CD4-positive, alpha-beta T cell treated with Interleukin-17A for 1 hour (primary cell): Measurements from ENCODE around the gene TRIP13.
"Not testable (repeated sequence)": the region's sequence is repeated elsewhere in the genome, so short reads cannot be mapped to it uniquely, and the experiment has no call there.

Experiments used
- DNase-seq: peaks from one replicate; pipeline ENCODE4 v3.0.0-alpha.2; 2020

TRIP13 gene

GRCh38 chr5:876398-877365 is 16.0 kb upstream of the TRIP13 start:
- no peak for DNase-seq

- DNase-seq: no peak
Observed at GRCh38 chr5:878125-878524, 14.6 kb upstream of the TRIP13 start.

DNA sequence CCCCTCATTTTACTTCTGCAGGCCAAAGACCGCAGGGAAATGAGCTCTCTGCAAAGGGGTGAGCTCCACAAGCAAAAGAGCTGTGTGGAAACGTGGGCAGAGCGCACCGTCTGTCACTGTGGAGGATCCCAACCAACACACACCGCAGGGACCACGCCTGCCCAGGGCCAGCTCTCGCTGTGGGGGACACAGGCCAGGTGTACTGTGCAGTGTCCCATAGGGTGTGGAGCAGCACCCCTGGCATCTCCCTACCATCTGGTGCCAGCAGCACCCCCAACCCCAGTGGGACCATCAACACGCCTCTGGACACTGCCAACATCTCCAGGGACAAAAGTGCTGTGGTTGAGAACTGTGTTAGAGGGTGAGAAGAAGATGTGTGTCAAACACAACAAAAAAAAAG is 14.0 kb upstream of the TRIP13 start:
- DNase-seq: not testable (repeated sequence)

DNA sequence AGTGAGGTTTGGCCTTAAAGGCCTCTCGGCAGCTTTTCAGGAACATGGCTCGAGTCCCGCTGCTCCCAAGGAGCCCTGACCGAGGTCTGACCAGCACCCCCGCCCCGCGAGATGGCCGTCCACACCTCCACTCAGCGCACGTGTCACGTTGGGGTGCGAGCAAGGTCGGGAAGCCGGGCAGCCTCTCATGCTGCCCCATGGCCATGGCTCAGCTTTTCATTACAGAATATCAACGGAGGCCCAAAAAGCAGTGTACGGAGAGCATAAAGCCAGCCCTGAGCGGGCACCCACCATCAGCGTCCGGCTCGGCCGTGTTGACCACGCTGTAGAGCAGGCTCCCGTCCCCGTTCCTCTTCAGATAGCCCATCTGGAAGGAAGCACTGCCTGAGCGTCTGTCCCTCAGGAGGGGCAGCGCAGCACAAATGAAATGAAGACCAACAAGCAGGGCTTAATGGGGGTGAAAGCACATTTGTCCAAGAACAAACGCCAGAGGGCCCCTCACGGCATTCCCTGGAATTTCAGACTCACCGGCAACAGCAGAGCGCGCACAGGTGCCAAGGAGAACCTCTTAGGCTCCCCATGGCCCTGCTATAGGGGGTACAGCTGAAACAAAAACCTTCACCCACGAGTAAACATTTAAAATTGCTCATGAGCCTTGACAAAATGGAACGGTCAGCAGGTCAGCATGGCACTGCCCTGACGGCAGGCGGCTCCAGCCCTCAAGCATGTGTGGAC is 11.7 kb upstream of the TRIP13 start:
- no peak for DNase-seq

DNA sequence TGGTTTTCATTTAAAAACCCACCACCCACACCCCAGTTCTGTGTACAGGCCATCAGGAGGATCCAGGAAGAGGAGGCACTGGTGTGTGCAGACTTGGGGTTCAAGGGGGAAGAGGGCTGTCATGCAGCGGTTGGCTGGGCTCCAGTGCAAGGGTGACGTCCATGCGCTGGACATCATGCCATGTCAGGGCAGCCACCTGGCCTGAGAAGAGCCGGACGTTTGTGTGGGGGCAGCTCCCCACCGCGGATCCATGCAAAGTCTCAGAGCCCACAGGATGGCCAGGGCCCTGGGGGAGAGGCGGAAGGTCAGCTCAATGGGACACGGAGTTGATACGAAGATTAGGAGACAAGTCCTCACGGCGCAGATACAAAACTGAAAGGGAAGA is 11.1 kb upstream of the TRIP13 start:
- DNase-seq: no peak

- DNase-seq: peak; percentile 35
Observed at GRCh38 chr5:882253-883183, 10.2 kb upstream of the TRIP13 start.

DNA sequence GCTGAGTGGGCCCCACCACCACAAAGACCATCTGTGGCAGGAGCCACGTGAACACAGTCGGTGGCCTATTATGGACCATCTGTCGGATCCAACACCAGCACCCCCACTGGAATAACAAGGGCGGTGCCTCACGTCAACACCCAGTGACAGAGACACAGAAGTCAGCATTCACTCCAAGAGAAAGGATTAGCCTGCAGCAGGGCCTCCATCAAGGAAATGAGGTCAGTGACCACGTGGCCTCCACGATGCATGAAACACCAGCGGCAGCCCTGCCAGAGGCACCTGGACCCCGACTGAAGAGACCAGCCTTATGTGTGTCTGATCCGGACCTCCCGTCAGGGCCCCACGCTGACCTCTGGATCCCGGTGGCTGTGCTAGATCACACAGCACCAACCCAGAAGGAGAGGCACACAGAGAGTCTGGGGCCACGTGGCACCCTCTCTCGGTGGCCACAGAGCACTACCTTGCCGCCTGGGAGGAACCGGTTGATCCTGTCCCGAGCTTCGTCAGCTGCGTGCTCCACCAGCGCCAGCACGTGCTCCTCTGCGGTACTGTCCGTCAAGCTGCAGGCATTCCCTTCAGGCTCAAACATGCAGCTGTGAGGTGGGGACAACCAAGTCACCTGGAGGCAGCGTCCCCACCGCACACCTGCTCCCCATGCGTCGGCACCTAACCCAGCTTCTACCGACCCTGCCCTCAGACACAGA is 9.1 kb upstream of the TRIP13 start:
- no peak for DNase-seq

- DNase-seq: no peak
Observed at GRCh38 chr5:884345-885126, 8.1 kb upstream of the TRIP13 start.

DNA sequence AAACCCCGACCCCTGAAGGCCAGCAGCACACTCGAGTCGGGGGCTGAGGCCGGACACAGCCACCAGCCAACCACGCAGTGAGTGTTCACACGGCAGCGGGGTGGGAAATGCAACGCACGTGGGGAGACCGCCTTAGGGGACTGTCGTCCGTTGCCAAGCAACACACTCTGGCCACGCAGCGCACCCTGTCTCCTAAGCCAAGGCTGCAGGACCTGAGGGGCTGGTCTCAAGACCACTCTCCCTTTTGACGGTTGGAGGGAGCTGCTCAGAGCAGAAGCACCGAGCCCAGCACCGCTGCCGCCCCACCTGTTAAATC is 7.6 kb upstream of the TRIP13 start:
- DNase-seq: no peak

DNA sequence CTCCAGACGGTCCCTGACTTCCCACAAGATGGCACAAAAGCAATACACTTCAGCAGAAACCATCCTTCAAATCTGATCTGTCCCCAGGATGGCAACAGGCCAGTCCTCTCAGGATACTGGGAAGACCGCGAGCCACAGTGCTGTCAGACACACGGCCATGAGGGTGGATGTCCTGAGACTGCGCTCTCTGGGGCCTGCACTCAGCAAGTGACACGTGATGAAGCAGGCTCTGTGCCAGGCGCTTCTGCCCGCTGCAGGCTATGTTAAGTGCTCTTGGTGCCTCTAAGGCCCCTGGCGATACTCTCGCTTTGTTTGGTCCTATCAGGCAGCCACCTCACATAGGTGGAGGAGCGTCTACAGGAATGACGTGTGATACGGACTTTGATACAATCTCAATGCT is 7.2 kb upstream of the TRIP13 start:
- DNase-seq: no peak

DNA sequence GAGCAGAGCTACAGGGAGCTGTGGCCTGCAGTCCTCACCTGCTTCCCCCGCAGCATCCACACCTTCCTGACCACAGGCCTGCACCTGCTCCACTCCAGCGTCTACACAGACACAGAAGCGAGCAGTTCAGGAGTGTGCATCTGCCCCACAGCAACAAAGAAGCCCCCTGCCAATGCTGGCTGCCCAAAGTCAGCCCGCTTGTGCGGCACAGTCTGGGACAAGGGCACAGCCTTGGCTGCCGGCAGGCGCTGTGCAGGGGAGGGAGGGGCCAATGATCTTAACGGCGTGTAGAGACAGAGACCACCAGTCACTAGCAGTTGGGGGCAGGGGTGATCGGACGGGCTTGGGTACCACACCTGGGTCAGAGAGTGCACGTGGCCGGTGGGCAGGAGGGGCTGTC is 6.6 kb upstream of the TRIP13 start:
- DNase-seq: no peak

- no peak for DNase-seq
Observed at GRCh38 chr5:886716-887325, 5.9 kb upstream of the TRIP13 start.

- DNase-seq: no peak
Observed at GRCh38 chr5:887947-888637, 4.6 kb upstream of the TRIP13 start.

DNA sequence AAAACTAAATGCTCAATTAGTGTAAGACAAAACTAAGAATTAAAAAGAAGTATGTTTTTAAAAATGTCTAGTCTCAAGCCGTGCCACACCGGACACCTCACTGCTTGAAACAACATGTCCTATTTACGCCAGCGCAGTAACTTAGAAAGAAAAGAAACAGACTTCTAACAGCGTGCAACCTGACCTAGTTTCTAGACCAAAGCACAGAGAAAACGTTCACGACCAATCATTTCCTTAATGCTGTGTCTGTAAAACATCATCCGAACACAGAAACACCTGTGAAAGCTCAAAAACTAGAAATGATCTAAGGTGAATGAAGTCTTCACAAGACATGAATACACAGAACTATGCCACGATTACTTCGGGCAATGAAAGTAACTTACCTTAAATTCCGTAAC is 4.0 kb upstream of the TRIP13 start:
- no peak for DNase-seq

GRCh38 chr5:889075-889710 is 3.5 kb upstream of the TRIP13 start:
- DNase-seq: no peak

DNA sequence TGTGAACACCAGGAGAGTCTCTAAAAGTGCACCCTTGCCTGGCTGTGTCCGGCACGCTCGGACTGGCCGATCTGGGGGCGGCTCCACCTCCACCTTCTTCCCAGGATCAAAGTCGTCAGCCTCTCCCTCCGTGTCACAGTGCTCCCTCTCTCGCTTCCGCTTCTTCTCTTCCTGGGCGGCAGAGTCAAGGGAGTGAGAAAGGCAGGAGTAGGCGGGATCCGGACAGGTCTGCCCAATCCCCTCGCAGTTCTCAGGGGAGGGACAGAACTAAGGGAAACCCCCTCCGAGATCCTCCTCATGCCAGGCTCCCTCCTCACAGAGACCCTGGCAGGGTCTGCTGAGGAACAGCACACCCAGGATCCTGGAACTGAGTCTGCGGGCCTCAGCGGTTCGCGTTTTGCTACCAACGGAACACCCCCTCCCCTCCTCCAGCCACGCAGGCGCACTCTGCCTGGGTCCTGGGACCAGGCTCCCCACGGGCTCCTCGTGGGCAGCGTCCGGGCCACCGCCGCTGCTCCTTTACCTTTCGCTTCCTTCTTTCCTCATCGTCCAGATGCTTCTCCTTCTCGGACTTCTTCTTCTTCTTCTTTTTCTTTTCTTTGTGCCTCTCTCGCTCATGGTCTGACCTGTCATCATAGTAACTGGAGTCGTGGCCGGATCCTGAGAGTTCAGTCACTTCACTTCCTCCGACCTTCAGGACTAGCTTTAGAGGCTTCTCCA is 1.4 kb upstream of the TRIP13 start:
- DNase-seq: no peak

DNA sequence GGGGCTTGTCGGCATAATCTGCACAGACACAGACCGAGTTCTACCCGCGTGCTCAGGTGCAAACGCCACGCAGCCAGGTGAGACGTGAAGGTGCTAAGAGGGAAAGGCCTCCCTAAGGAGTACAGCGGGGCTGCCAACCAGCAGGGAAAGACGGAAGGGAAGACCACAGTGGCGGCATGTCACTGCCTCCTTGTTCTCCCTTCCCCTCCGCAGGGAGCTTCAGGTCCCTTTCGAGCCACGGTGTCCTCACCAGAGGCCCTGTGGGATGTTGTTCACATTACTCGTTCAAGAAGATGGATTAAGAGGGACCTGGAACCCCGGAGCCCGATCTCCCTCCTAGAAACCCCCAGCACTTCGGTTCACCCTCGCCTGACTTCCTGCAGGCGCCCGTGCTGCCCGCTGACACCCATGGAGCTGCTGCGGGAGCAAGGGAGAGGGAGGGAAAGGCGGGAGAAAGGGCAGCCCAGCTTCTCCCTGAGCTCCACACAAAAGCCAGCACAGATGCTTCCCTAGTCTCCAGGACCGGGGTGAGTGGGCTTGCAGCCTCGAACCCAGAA is 769 bp upstream of the TRIP13 start:
- peak; percentile 10 for DNase-seq

DNA sequence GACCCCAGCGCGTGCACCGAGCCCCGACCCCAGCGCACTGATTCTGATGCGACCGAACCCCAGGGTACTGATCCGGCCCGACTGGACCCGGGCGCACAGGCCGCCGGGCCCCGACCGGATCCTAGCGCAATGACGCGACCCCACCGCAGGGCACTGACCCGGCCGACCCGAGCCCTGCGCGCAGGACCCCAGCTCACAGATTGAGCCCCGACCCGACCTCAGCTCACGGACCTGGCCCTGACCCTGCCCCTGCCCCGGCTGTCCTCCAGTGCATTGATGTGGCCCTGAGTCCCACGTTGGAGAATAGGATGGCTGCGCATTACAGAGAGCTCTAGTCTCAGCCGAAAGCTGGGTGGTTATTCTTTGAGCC is 438 bp downstream of the TRIP13 start:
- DNase-seq: no peak

DNA sequence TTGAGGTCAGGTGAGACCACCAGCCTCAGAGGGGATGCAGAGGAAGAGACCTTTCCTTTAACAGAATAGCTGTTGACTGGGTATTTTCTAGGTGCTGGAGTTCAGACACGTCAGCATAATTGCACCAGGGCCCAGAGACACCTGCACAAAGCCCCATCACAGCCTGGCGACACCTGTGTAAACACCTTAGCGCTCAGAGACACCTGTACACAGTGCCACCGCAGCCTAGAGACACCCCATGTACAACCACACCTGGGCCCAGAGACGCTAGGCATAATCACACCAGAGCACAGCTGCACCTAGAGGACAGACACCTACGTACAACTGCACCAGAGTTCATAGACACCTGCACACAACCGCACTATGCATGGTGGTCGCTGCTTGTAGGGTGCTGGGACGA is 1.0 kb downstream of the TRIP13 start:
- no peak for DNase-seq
